IMR-90 (cell line): ENCODE data around the gene ZDHHC3. TPM values are rescaled to one million over a fixed set of nuclear protein-coding genes. Genes with fewer than 3 reads are reported as not detected.

ENCODE experiments used
- ATAC-seq: fragments of 200-7000 bp; cut with Tn5 transposase; 2 replicates; pipeline ENCODE4 v1.9.1; 2020; ENCODE audit warnings: low read depth, mild to moderate bottlenecking, moderate library complexity
- BruUV-seq: library from RNA; stranded (reverse); fragments of 400-500 nt; replicated peaks from 2 replicates; lab custom pipeline; 2021; lab: Mats Ljungman, UMichigan
- CTCF ChIA-PET: fragments of 300-600 bp; formaldehyde crosslinking; extraction: SDS; loops from one replicate; lab custom pipeline; 2021; ENCODE audit warnings: antibody characterized with exemption; lab: Yijun Ruan, JAX
- POLR2A ChIA-PET: fragments of 300-600 bp; sonication (Branson Sonifier 250); formaldehyde crosslinking; loops from one replicate; lab custom pipeline; 2022; ENCODE audit warnings: antibody characterized with exemption; ENCODE audit not compliant: unreplicated experiment; lab: Charles Lee
- DNase-seq: peaks from one replicate; pipeline ENCODE4 v3.0.0; 2013
- H2AFZ ChIP-seq: replicated peaks from 2 replicates; pipeline ENCODE3; 2013; ENCODE audit warnings: low read length, mild to moderate bottlenecking; ENCODE audit not compliant: poor library complexity
- H2AK5ac ChIP-seq: 2 replicates; pipeline ENCODE4 v1.6.1; 2013; ENCODE audit warnings: low read depth, low read length, inconsistent platforms
- H2AK9ac ChIP-seq: replicated peaks from 2 replicates; pipeline ENCODE3; 2013; ENCODE audit warnings: mild to moderate bottlenecking, low read depth, low read length, moderate library complexity; ENCODE audit not compliant: poor library complexity
- H2BK120ac ChIP-seq: 2 replicates; pipeline ENCODE4 v1.6.1; 2013; ENCODE audit warnings: low read depth, low read length, inconsistent platforms
- H2BK15ac ChIP-seq: 3 replicates; pipeline ENCODE4 v1.6.1; 2013; ENCODE audit warnings: low read depth, low read length, inconsistent platforms
- H2BK20ac ChIP-seq: 2 replicates; pipeline ENCODE4 v1.6.1; 2013; ENCODE audit warnings: low read depth, mild to moderate bottlenecking, inconsistent platforms, low read length, moderate library complexity
- H2BK5ac ChIP-seq: 2 replicates; pipeline ENCODE4 v1.6.1; 2013; ENCODE audit warnings: mild to moderate bottlenecking, low read depth, low read length, inconsistent platforms; ENCODE audit not compliant: poor library complexity, severe bottlenecking
- H3K14ac ChIP-seq: replicated peaks from 2 replicates; pipeline ENCODE4 v1.6.1; 2013; ENCODE audit warnings: low read depth, low read length, inconsistent platforms
- H3K18ac ChIP-seq: 2 replicates; pipeline ENCODE4 v1.6.1; 2013; ENCODE audit warnings: low read depth, low read length, control low read depth
- H3K23ac ChIP-seq: 2 replicates; pipeline ENCODE4 v1.6.1; 2013; ENCODE audit warnings: low read depth, low read length, inconsistent platforms
- H3K27ac ChIP-seq: 2 replicates; pipeline ENCODE4 v1.5.1; 2013; ENCODE audit warnings: mild to moderate bottlenecking, control low read depth, low read length; ENCODE audit not compliant: insufficient read depth
- H3K27me3 ChIP-seq: 2 replicates; pipeline ENCODE4 v1.6.1; 2013; ENCODE audit warnings: low read length; ENCODE audit not compliant: control insufficient read depth, insufficient read depth
- H3K36me3 ChIP-seq: 2 replicates; pipeline ENCODE4 v1.6.1; 2013; ENCODE audit warnings: low read length, mixed read lengths; ENCODE audit not compliant: control insufficient read depth, insufficient read depth
- H3K4ac ChIP-seq: 2 replicates; pipeline ENCODE4 v1.6.1; 2013; ENCODE audit warnings: low read depth, low read length, inconsistent platforms
- H3K4me1 ChIP-seq: 2 replicates; pipeline ENCODE4 v1.6.1; 2013; ENCODE audit warnings: low read length, mixed read lengths; ENCODE audit not compliant: control insufficient read depth, insufficient read depth
- H3K4me2 ChIP-seq: 2 replicates; pipeline ENCODE4 v1.6.1; 2013; ENCODE audit warnings: low read depth, mild to moderate bottlenecking, control low read depth, low read length, moderate library complexity
- H3K4me3 ChIP-seq: 2 replicates; pipeline ENCODE4 v1.5.1; 2013; ENCODE audit warnings: low read depth, mild to moderate bottlenecking, control low read depth, low read length, moderate library complexity; ENCODE audit not compliant: insufficient read depth
- H3K56ac ChIP-seq: 2 replicates; pipeline ENCODE4 v1.6.1; 2013; ENCODE audit warnings: low read length, inconsistent platforms; ENCODE audit not compliant: insufficient read depth; ENCODE audit errors: extremely low read depth
- H3K79me1 ChIP-seq, 2 experiments: 2 replicates each; pipeline ENCODE4 v1.6.1; 2013; ENCODE audit warnings: low read length in 2 of 2, inconsistent platforms in 1 of 2, low read depth in 1 of 2
- H3K9ac ChIP-seq: 2 replicates; pipeline ENCODE4 v1.6.1; 2013; ENCODE audit warnings: low read depth, low read length, control low read depth
- H3K9me1 ChIP-seq: 2 replicates; pipeline ENCODE4 v1.6.1; 2013; ENCODE audit warnings: low read length, inconsistent platforms; ENCODE audit not compliant: insufficient read depth
- H3K9me3 ChIP-seq: 2 replicates; pipeline ENCODE4 v1.6.1; 2013; ENCODE audit warnings: low read length; ENCODE audit not compliant: control insufficient read depth, insufficient read depth
- H4K20me1 ChIP-seq: 2 replicates; pipeline ENCODE4 v1.6.1; 2013; ENCODE audit warnings: low read length, inconsistent platforms; ENCODE audit not compliant: insufficient read depth
- H4K5ac ChIP-seq: 2 replicates; pipeline ENCODE4 v1.6.1; 2013; ENCODE audit warnings: mild to moderate bottlenecking, low read depth, low read length, control low read depth
- H4K8ac ChIP-seq, 2 experiments: 2 replicates each; pipeline ENCODE4 v1.6.1; 2013; ENCODE audit warnings: low read depth in 2 of 2, low read length in 2 of 2, control low read depth in 1 of 2, inconsistent platforms in 1 of 2
- H4K91ac ChIP-seq: 2 replicates; pipeline ENCODE4 v1.6.1; 2013; ENCODE audit warnings: low read depth, low read length, inconsistent platforms; ENCODE audit not compliant: insufficient read depth
- BHLHE40 ChIP-seq: fragments of 150-350 bp; IDR thresholded peaks from 2 replicates; pipeline ENCODE4 v1.6.1; 2016; ENCODE audit warnings: mild to moderate bottlenecking, low read depth, low read length
- CEBPB ChIP-seq: IDR thresholded peaks from 2 replicates; pipeline ENCODE4 v1.6.1; 2012; ENCODE audit warnings: low read depth, low read length, improper control_type of control experiment
- CHD1 ChIP-seq: IDR thresholded peaks from 2 replicates; pipeline ENCODE4 v1.6.1; 2012; ENCODE audit warnings: low read depth, low read length, improper control_type of control experiment
- FOS ChIP-seq: fragments of 150-350 bp; IDR thresholded peaks from 2 replicates; pipeline ENCODE4 v1.6.1; 2016; ENCODE audit warnings: low read depth, low read length
- MAFK ChIP-seq: IDR thresholded peaks from 2 replicates; pipeline ENCODE4 v1.6.1; 2012; ENCODE audit warnings: low read depth, low read length, improper control_type of control experiment
- MAZ ChIP-seq: IDR thresholded peaks from 2 replicates; pipeline ENCODE4 v1.6.1; 2012; ENCODE audit warnings: low read depth, mild to moderate bottlenecking, low read length, improper control_type of control experiment, moderate library complexity, borderline replicate concordance
- MXI1 ChIP-seq: IDR thresholded peaks from 2 replicates; pipeline ENCODE4 v1.6.1; 2012; ENCODE audit warnings: low read depth, mild to moderate bottlenecking, low read length, moderate library complexity, borderline replicate concordance
- NFE2L2 ChIP-seq: fragments of 150-350 bp; IDR thresholded peaks from 2 replicates; pipeline ENCODE4 v1.6.1; 2016; ENCODE audit warnings: low read depth, mild to moderate bottlenecking, low read length
- POLR2A ChIP-seq: IDR thresholded peaks from 2 replicates; pipeline ENCODE4 v1.6.1; 2012; ENCODE audit warnings: mild to moderate bottlenecking, low read depth, low read length
- RAD21 ChIP-seq: IDR thresholded peaks from 2 replicates; pipeline ENCODE4 v1.6.1; 2012; ENCODE audit warnings: low read length, improper control_type of control experiment
- RCOR1 ChIP-seq: IDR thresholded peaks from 2 replicates; pipeline ENCODE4 v1.6.1; 2012; ENCODE audit warnings: mild to moderate bottlenecking, low read length, improper control_type of control experiment; ENCODE audit not compliant: insufficient replicate concordance
- RFX5 ChIP-seq: IDR thresholded peaks from 2 replicates; pipeline ENCODE4 v1.8.0; 2012; ENCODE audit warnings: low read depth, mild to moderate bottlenecking, low read length, moderate library complexity
- SMC3 ChIP-seq: fragments of 150-350 bp; IDR thresholded peaks from 2 replicates; pipeline ENCODE4 v1.6.1; 2016; ENCODE audit warnings: low read depth, mild to moderate bottlenecking, antibody characterized with exemption, low read length, moderate library complexity
- WGBS, 2 experiments: methylation state at CpG; one replicate each; pipeline versions ENCODE4 v1.1.5 to v1.1.7; 2013; ENCODE audit warnings: missing lambda C conversion rate in 2 of 2; ENCODE audit not compliant: insufficient read length in 1 of 2; ENCODE audit errors: extremely low coverage in 2 of 2; 5-methylcytosine and 5-hydroxymethylcytosine counted together
- dilution Hi-C: fragments of 300-500 bp; cut with HindIII; formaldehyde crosslinking; loops from one replicate; pipeline ENCODE4 v1.14.3; 2018; ENCODE audit warnings: low sequenced_read_pairs; ENCODE audit not compliant: unreplicated experiment
- in situ Hi-C: fragments of 300-500 bp; cut with MboI; formaldehyde crosslinking; loops from 3 replicates; pipeline ENCODE4 v1.14.3; 2019; ENCODE audit warnings: low sequenced_read_pairs, inconsistent platforms, mixed read lengths
- intact Hi-C: fragments of 100-400 bp; cut with micrococcal nuclease; formaldehyde crosslinking; loops from 2 replicates; pipeline ENCODE4 v1.10.0; 2022
- polyA plus RNA-seq, 3 experiments: library from polyadenylated mRNA; depleted of rRNA; stranded (reverse); fragments of >200 nt; gene quantifications; 2 replicates each; pipeline ENCODE4 v1.2.3, GENCODE V29; 2012; ENCODE audit warnings: low replicate concordance in 1 of 3
- total RNA-seq: library from RNA; depleted of rRNA; stranded (reverse); fragments of >200 nt; gene quantifications from 2 replicates; pipeline ENCODE4 v1.2.3, GENCODE V29; 2012
- TF ChIP-seq, protein P1 (sequence below): fragments of 150-350 bp; IDR thresholded peaks from 2 replicates; pipeline ENCODE4 v1.6.1; 2016; ENCODE audit warnings: low read depth, mild to moderate bottlenecking, low read length, moderate library complexity, borderline replicate concordance
- TF ChIP-seq, protein P2 (sequence below): conservative IDR thresholded peaks from 2 replicates; pipeline ENCODE4 v1.5.1; 2012; ENCODE audit warnings: mild to moderate bottlenecking, low read depth, low read length, improper control_type of control experiment

ZDHHC3 gene
- total and polyA plus RNA-seq, 2 of the 4 experiments (the other 2 are of a cell fraction): 57.7 to 59.6 TPM

GRCh38 chr3:44883999-44884431 is 92.0 kb downstream of the ZDHHC3 start:
- Histone ChIP-seq H4K5ac (no peak overlapping the region), H3K79me1 (peaks cover 0 to 4% of the 10 kb centered on the region in 2 experiments; a peak in 1 of 4 replicates), H2BK20ac (peak overlapping the region; percentile 96), H4K8ac (peak overlapping the region; percentile 5 to 61; a peak in 1 of 4 replicates), H2AK9ac (peak overlapping the region; percentile 38), H3K4ac (peak overlapping the region; percentile 77), H3K27me3 (no peaks in the 10 kb centered on the region), H2AFZ (peak overlapping the region; percentile 86), H2BK15ac (peak overlapping the region; percentile 9; the same call in 1 of the 3 replicates), H3K18ac (no peak overlapping the region), H3K4me3 (no peak overlapping the region), H2BK5ac (peak overlapping the region; percentile 56), H3K4me2 (peak overlapping the region; percentile 32; the same call in 1 of the 2 replicates), H3K27ac (peak overlapping the region; percentile 2; the same call in 1 of the 2 replicates), H3K9me1 (peaks cover 33% of the 10 kb centered on the region), H3K14ac (peak overlapping the region; percentile 78), H4K91ac (peak overlapping the region; percentile 83), H3K4me1 (peaks cover 24% of the 10 kb centered on the region), H2AK5ac (peak overlapping the region; percentile 89), H3K23ac (peak overlapping the region; percentile 38), H3K9ac (no peak overlapping the region), H4K20me1 (no peaks in the 10 kb centered on the region), H3K56ac (peak overlapping the region; percentile 36; the same call in 1 of the 2 replicates), H2BK120ac (peak overlapping the region; percentile 85), H3K36me3 (no peaks in the 10 kb centered on the region), H3K9me3 (peaks cover 3% of the 10 kb centered on the region; the same call in 1 of the 2 replicates)
- BruUV-seq: no TSS peak
- dilution Hi-C loops (no loop called here), intact Hi-C loops (no loop called here), in situ Hi-C loops (loop anchor here (25.0 kb wide), 1 partner anchor 547 kb away; the partner anchor contains the start of gene TCAIM)
- POLR2A ChIA-PET: no interaction called here
- CTCF ChIA-PET: interaction anchor here (0.8 kb wide), 1 partner anchor 31 kb away, joined by 3 read pairs; no protein-coding TSS in a partner anchor
- 60% methylated on average over 1 of the region's 4 CpGs; no CpG with 5 or more reads in 1 of the 2 experiments for WGBS, 2 experiments
- peak; percentile 49 for ATAC-seq
- peak; percentile 95 for DNase-seq
- TF ChIP-seq POLR2A: no peak
- peak; percentile 48; the same call in 1 of the 2 replicates for TF ChIP-seq FOS
- no peak for TF ChIP-seq RAD21
- no peak for TF ChIP-seq RFX5
- TF ChIP-seq SMC3: no peak
- no peak for TF ChIP-seq CHD1
- TF ChIP-seq MAFK: peak; percentile 59
- TF ChIP-seq CEBPB: no peak
- peak; percentile 97 for TF ChIP-seq MXI1
- TF ChIP-seq NFE2L2: no peak
- TF ChIP-seq BHLHE40: 0 out of 2 replicates have a peak, but pooled peaks have one; percentile 17
- no peak for TF ChIP-seq RCOR1
- TF ChIP-seq, protein P1, sequence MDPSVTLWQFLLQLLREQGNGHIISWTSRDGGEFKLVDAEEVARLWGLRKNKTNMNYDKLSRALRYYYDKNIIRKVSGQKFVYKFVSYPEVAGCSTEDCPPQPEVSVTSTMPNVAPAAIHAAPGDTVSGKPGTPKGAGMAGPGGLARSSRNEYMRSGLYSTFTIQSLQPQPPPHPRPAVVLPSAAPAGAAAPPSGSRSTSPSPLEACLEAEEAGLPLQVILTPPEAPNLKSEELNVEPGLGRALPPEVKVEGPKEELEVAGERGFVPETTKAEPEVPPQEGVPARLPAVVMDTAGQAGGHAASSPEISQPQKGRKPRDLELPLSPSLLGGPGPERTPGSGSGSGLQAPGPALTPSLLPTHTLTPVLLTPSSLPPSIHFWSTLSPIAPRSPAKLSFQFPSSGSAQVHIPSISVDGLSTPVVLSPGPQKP: no peak
- TF ChIP-seq, protein P2, sequence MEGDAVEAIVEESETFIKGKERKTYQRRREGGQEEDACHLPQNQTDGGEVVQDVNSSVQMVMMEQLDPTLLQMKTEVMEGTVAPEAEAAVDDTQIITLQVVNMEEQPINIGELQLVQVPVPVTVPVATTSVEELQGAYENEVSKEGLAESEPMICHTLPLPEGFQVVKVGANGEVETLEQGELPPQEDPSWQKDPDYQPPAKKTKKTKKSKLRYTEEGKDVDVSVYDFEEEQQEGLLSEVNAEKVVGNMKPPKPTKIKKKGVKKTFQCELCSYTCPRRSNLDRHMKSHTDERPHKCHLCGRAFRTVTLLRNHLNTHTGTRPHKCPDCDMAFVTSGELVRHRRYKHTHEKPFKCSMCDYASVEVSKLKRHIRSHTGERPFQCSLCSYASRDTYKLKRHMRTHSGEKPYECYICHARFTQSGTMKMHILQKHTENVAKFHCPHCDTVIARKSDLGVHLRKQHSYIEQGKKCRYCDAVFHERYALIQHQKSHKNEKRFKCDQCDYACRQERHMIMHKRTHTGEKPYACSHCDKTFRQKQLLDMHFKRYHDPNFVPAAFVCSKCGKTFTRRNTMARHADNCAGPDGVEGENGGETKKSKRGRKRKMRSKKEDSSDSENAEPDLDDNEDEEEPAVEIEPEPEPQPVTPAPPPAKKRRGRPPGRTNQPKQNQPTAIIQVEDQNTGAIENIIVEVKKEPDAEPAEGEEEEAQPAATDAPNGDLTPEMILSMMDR: no peak
- TF ChIP-seq MAZ: no peak
